SK-N-SH (cell line): ENCODE results near the gene NIT1. TPM values are rescaled to one million over a fixed set of nuclear protein-coding genes. Genes with fewer than 3 reads are reported as not detected.

Experiments used
- CTCF ChIA-PET: fragments of 300-600, 350-600 bp; formaldehyde crosslinking; extraction: SDS; loops from one replicate; lab custom pipeline; 2021; lab: Yijun Ruan, JAX
- POLR2A ChIA-PET: fragments of 350-600 bp; sonication (Branson Sonifier 250); formaldehyde crosslinking; extraction: SDS; loops from one replicate; lab custom pipeline; 2020; ENCODE audit warnings: antibody characterized with exemption, inconsistent platforms; lab: Yijun Ruan, JAX
- DNase-seq: peaks from one replicate; pipeline ENCODE4 v3.0.0; 2012
- H2AFZ ChIP-seq: fragments of 200-600 bp; sonication (generic); 2 replicates; pipeline ENCODE4 v1.8.1; 2016; ENCODE audit warnings: antibody characterized with exemption, mild to moderate bottlenecking, low read depth
- H3F3A ChIP-seq: fragments of 200-600 bp; sonication (generic); replicated peaks from 2 replicates; pipeline ENCODE3; 2016; ENCODE audit warnings: antibody characterized with exemption, mild to moderate bottlenecking; ENCODE audit not compliant: insufficient read depth
- H3K27ac ChIP-seq, 2 experiments: fragments of 200-500 bp in 1 of 2; fragments of 200-600 bp in 1 of 2; sonication (Bioruptor generic) in 1 of 2; sonication (generic), shearing (Covaris generic) in 1 of 2; 2 replicates each; pipeline versions ENCODE4 v1.5.1 to v1.6.1; 2014 to 2016; ENCODE audit warnings: low read depth in 2 of 2, inconsistent platforms in 1 of 2, low read length in 1 of 2, mild to moderate bottlenecking in 1 of 2, mixed read lengths in 1 of 2
- H3K27me3 ChIP-seq: fragments of 200-600 bp; sonication (generic), shearing (Covaris generic); 2 replicates; pipeline ENCODE4 v1.6.1; 2016; ENCODE audit warnings: mixed run types; ENCODE audit not compliant: insufficient read depth
- H3K36me3 ChIP-seq, 2 experiments: fragments of 200-500 bp in 1 of 2; fragments of 200-600 bp in 1 of 2; sonication (Bioruptor generic) in 1 of 2; sonication (generic) in 1 of 2; replicated peaks in 1 of 2; 2 replicates each; pipeline versions ENCODE3 to v1.5.1; 2014 to 2016; ENCODE audit warnings: low read length in 1 of 2, mild to moderate bottlenecking in 1 of 2; ENCODE audit not compliant: insufficient read depth in 2 of 2, control insufficient read depth in 1 of 2
- H3K4me1 ChIP-seq, 2 experiments: fragments of 200-500 bp in 1 of 2; fragments of 200-600 bp in 1 of 2; sonication (Bioruptor generic) in 1 of 2; sonication (generic), shearing (Covaris generic) in 1 of 2; 2 replicates each; pipeline versions ENCODE4 v1.5.1 to v1.6.1; 2014 to 2016; ENCODE audit warnings: low read depth in 1 of 2, low read length in 1 of 2, mixed run types in 1 of 2; ENCODE audit not compliant: insufficient read depth in 2 of 2, control insufficient read depth in 1 of 2
- H3K4me2 ChIP-seq: fragments of 200-600 bp; sonication (generic), shearing (Covaris generic); 2 replicates; pipeline ENCODE4 v1.6.1; 2017; ENCODE audit warnings: mixed run types
- H3K4me3 ChIP-seq, 2 experiments: fragments of 200-500 bp in 1 of 2; fragments of 200-600 bp in 1 of 2; sonication (Bioruptor generic) in 1 of 2; sonication (generic), shearing (Covaris generic) in 1 of 2; 2 replicates each; pipeline versions ENCODE4 v1.5.1 to v1.8.1; 2014 to 2016; ENCODE audit warnings: low read depth in 2 of 2, inconsistent platforms in 1 of 2, low read length in 1 of 2, mild to moderate bottlenecking in 1 of 2, mixed read lengths in 1 of 2, moderate library complexity in 1 of 2
- H3K79me2 ChIP-seq: fragments of 200-600 bp; sonication (generic); 2 replicates; pipeline ENCODE4 v1.8.1; 2017; ENCODE audit warnings: mild to moderate bottlenecking; ENCODE audit not compliant: insufficient read depth
- H3K9ac ChIP-seq: fragments of 200-600 bp; sonication (generic); 2 replicates; pipeline ENCODE4 v1.6.1; 2017; ENCODE audit warnings: mixed run types
- H3K9me2 ChIP-seq: fragments of 200-600 bp; sonication (generic); 2 replicates; pipeline ENCODE4 v1.6.1; 2017; ENCODE audit warnings: mixed run types
- H3K9me3 ChIP-seq: fragments of 200-600 bp; sonication (generic); 2 replicates; pipeline ENCODE4 v1.6.1; 2017; ENCODE audit warnings: mixed run types, mild to moderate bottlenecking, moderate library complexity
- H4K20me1 ChIP-seq: fragments of 200-600 bp; sonication (generic); 2 replicates; pipeline ENCODE4 v1.6.1; 2017; ENCODE audit warnings: mild to moderate bottlenecking, mixed run types; ENCODE audit not compliant: insufficient read depth
- CHD2 ChIP-seq: fragments of 150-350 bp; IDR thresholded peaks from 2 replicates; pipeline ENCODE4 v1.6.1; 2018; ENCODE audit warnings: low read length; ENCODE audit not compliant: partially characterized antibody
- CTCF ChIP-seq: fragments of 200-600 bp; sonication (generic); IDR thresholded peaks from 2 replicates; pipeline ENCODE4 v1.6.1; 2017; ENCODE audit warnings: antibody characterized with exemption, mild to moderate bottlenecking, moderate library complexity
- ELF1 ChIP-seq: IDR thresholded peaks from 2 replicates; pipeline ENCODE4 v1.4.0; 2012
- EP300 ChIP-seq, 2 experiments: IDR thresholded peaks; 2 replicates each; pipeline versions ENCODE4 v1.4.0 to v1.6.1; 2012; ENCODE audit warnings: borderline replicate concordance in 1 of 2, low read depth in 1 of 2, low read length in 1 of 2
- EZH2phosphoT487 ChIP-seq: fragments of 200-600 bp; sonication (generic); IDR thresholded peaks from 2 replicates; pipeline ENCODE4 v1.6.1; 2017; ENCODE audit warnings: low read depth, mixed run types, mild to moderate bottlenecking, antibody characterized with exemption, moderate library complexity, borderline replicate concordance
- FOXJ3 ChIP-seq: sonication (generic); formaldehyde crosslinking; IDR thresholded peaks from 2 replicates; pipeline ENCODE4 v1.5.1; 2020; ENCODE audit warnings: mild to moderate bottlenecking, missing genetic modification reagents
- NRF1 ChIP-seq: IDR thresholded peaks from 2 replicates; pipeline ENCODE4 v1.6.1; 2012; ENCODE audit warnings: low read depth, mild to moderate bottlenecking, low read length
- PBX3 ChIP-seq: IDR thresholded peaks from 2 replicates; pipeline ENCODE4; 2012
- POLR2AphosphoS5 ChIP-seq: IDR thresholded peaks from 2 replicates; pipeline ENCODE4 v1.6.1; 2012; ENCODE audit warnings: low read depth, low read length
- REST ChIP-seq: IDR thresholded peaks from 2 replicates; pipeline ENCODE4 v1.6.1; 2012; ENCODE audit warnings: mild to moderate bottlenecking, low read depth, low read length, moderate library complexity
- SMC3 ChIP-seq: IDR thresholded peaks from 2 replicates; pipeline ENCODE4 v1.6.1; 2012; ENCODE audit warnings: low read depth, low read length, improper control_type of control experiment
- TAF1 ChIP-seq: IDR thresholded peaks from 2 replicates; pipeline ENCODE4 v1.6.1; 2012; ENCODE audit warnings: low read depth, mild to moderate bottlenecking, low read length, moderate library complexity, borderline replicate concordance
- TEAD4 ChIP-seq: IDR thresholded peaks from 2 replicates; pipeline ENCODE4 v1.4.0; 2012; ENCODE audit warnings: mild to moderate bottlenecking, borderline replicate concordance; ENCODE audit not compliant: insufficient read depth
- YY1 ChIP-seq: IDR thresholded peaks from 2 replicates; pipeline ENCODE4 v1.4.0; 2012; ENCODE audit warnings: low read depth, mild to moderate bottlenecking
- WGBS: methylation state at CpG from one replicate; pipeline ENCODE4 v1.1.6; 2017; ENCODE audit warnings: low lambda C conversion rate; 5-methylcytosine and 5-hydroxymethylcytosine counted together
- polyA plus RNA-seq, 3 experiments: library from polyadenylated mRNA; depleted of rRNA; stranded (reverse); fragments of >200 nt; gene quantifications; 2 replicates each; pipeline ENCODE4 v1.2.3, GENCODE V29; 2012
- TF ChIP-seq, protein P1 (sequence below): fragments of 150-350 bp; IDR thresholded peaks from 2 replicates; pipeline ENCODE4 v1.6.1; 2016; ENCODE audit warnings: mild to moderate bottlenecking, low read depth, low read length

The NIT1 gene
- polyA plus RNA-seq, 1 of the 3 experiments (the other 2 are of a cell fraction), result 38.7 TPM

DNA sequence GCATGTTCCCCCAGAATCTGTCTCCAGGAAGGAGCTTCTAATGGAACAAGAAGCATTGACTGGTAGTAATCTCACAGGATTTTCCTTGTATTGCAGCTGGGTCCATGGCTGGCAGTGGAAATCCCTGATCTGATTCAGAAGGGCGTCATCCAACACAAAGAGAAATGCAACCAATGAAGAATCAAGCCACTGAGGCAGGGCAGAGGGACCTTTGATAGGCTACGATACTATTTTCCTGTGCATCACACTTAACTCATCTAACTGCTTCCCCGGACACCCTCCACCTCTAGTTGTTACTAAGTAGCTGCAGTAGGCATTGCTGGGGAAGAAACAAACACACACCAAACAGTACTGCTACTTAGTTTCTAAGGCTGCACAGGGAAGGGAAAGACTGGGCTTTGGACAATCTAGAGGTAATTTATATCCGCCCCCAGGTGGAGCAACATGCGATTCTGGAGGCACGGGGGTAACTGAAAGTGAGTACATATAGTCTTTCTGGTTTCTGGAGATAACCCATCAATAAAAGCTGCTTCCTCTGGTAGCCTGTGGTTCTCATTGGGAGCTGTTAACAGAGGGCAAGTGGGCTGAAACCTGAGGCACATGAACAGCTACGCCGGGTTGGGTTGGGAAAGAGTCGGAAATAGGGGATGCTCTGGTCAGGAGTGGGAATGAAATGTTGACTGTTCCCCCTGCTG lies 40.6 kb downstream of the NIT1 start:
- no peak for DNase-seq
- Histone ChIP-seq H3K4me3 (peak overlapping the region; percentile 89 to 92), H3K79me2 (peaks cover 33% of the 10 kb centered on the region), H3K9ac (peak overlapping the region; percentile 90), H3K36me3 (peaks cover 4 to 47% of the 10 kb centered on the region in 2 experiments), H3K27ac (peak overlapping the region; percentile 77 to 85), H2AFZ (peak overlapping the region; percentile 84), H3K27me3 (no peaks in the 10 kb centered on the region), H3K9me2 (no peaks in the 10 kb centered on the region), H4K20me1 (no peaks in the 10 kb centered on the region), H3F3A (peaks cover 8% of the 10 kb centered on the region), H3K4me2 (peak overlapping the region; percentile 77), H3K9me3 (no peaks in the 10 kb centered on the region), H3K4me1 (peaks cover 0 to 31% of the 10 kb centered on the region in 2 experiments; a peak in 3 of 4 replicates)
- CTCF ChIA-PET, result interaction anchor here (0.6 to 1.5 kb wide), 6 partner anchors 10 to 45 kb away, joined by 3 to 5 read pairs (median 4); partner anchors contain the start of genes NIT1 and PFDN2
- TF ChIP-seq CHD2 (no peak), SMC3 (no peak), EZH2phosphoT487 (no peak)
- POLR2A ChIA-PET, result interaction anchor here (0.7 kb wide), 1 partner anchor 433 kb away, joined by 6 read pairs; no protein-coding TSS in a partner anchor
- WGBS, result 68% methylated on average over 9 of the region's 9 CpGs

DNA sequence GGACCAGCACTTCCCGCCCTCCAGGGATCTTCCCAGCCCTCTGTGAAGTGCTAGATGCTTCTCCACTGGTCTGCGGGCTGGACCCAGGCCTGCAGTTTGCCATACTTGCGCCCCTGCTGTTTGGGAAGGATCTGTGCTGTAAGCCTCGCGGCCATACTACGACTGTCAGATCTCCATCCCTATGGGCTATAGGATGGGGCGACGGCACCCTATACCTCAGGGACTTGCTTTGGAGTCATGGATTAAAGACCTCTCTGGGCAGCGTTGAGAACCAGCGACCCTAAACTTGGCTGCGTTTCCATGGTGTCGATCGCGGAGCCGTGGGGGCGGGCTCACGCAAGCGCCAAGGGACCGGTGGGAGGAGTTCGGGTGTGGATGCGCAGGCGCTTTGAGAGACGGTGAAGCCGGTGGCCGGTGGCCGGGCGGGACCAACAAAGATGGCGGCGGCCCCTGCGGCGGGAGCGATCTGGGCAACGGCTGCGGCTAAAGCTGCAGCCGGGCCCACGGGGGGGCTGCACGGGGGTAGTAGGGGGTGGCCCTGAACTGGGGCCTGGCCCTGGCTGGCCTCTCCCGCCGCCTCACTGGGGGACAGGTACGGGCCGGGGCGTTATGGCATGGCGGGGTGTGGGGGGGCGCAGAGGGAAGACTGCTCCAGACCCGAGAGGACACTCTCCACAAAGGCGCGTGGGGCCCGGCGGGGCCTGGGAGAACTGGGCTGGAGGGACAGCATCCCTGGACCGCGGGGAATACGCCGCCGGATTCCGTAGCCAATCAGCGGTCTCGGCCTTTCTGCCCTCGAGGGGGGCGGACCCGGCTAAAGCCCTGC lies 41.4 kb downstream of the NIT1 start, which contains the start of gene USP21:
Gene USP21, plus strand, starts transcription at position 414 of the 826 bp plus-strand sequence. CDS start 1,141 bp downstream, outside the sequence.
- Histone ChIP-seq H2AFZ (peak within 1 kb of the TSS; percentile 84), H4K20me1 (no peaks in the 10 kb centered on the region), H3K27me3 (no peaks in the 10 kb centered on the region), H3K79me2 (peaks cover 31% of the 10 kb centered on the region), H3K4me2 (peak within 1 kb of the TSS; percentile 77), H3K4me3 (peak within 1 kb of the TSS; percentile 89 to 92), H3K4me1 (peaks cover 0 to 31% of the 10 kb centered on the region in 2 experiments; a peak in 3 of 4 replicates), H3K9me2 (no peaks in the 10 kb centered on the region), H3F3A (peaks cover 8% of the 10 kb centered on the region), H3K36me3 (peaks cover 9 to 55% of the 10 kb centered on the region in 2 experiments), H3K9ac (peak within 1 kb of the TSS; percentile 90), H3K9me3 (no peaks in the 10 kb centered on the region), H3K27ac (peak within 1 kb of the TSS; percentile 77 to 91)
- under 1% methylated on average over 43 of the region's 60 CpGs for WGBS
- peak; percentile 96 for DNase-seq
- peak; percentile 100 for TF ChIP-seq TAF1
- peak; percentile 39 for TF ChIP-seq CTCF
- TF ChIP-seq FOXJ3 (CRISPR knock-in tag), result no peak
- TF ChIP-seq YY1, result peak; percentile 97
- TF ChIP-seq CHD2, result peak; percentile 72
- TF ChIP-seq, protein P1, sequence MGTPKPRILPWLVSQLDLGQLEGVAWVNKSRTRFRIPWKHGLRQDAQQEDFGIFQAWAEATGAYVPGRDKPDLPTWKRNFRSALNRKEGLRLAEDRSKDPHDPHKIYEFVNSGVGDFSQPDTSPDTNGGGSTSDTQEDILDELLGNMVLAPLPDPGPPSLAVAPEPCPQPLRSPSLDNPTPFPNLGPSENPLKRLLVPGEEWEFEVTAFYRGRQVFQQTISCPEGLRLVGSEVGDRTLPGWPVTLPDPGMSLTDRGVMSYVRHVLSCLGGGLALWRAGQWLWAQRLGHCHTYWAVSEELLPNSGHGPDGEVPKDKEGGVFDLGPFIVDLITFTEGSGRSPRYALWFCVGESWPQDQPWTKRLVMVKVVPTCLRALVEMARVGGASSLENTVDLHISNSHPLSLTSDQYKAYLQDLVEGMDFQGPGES, result no peak
- TF ChIP-seq EP300 (IDR thresholded peaks at IDR 0.05; ENCODE audit: borderline replicate concordance in 1 of 2, low read depth in 1 of 2, low read length in 1 of 2), result no peak
- no peak for TF ChIP-seq TEAD4
- peak; percentile 89 for TF ChIP-seq POLR2AphosphoS5
- TF ChIP-seq ELF1, result no peak
- TF ChIP-seq PBX3, result peak; percentile 41; the same call in 1 of the 2 replicates
- TF ChIP-seq REST, result peak; percentile 38; the same call in 1 of the 2 replicates
- TF ChIP-seq NRF1, result peak; percentile 99
- CTCF ChIA-PET, result interaction anchor here (1.1 to 1.5 kb wide), 4 partner anchors 9 to 44 kb away, joined by 3 to 5 read pairs (median 4); no protein-coding TSS in a partner anchor
- POLR2A ChIA-PET, result no interaction called here
